ENCODE data around the gene RSPH6A. TPM values are rescaled to one million over a fixed set of nuclear protein-coding genes. Genes with fewer than 3 reads are reported as not detected.

Gene RSPH6A
- total RNA-seq, 1 experiment from 2014 or later, result 0.39 TPM

- H3K27ac Mint-ChIP-seq, result no peak overlapping the region
- no peak for TF ChIP-seq ZNF423 (CRISPR knock-in tag; IDR thresholded peaks at IDR 0.05)
- no peaks in the 10 kb centered on the region for H3K4me1 Mint-ChIP-seq
- H3K9me3 Mint-ChIP-seq, result no peaks in the 10 kb centered on the region
- ATAC-seq (no peak), DNase-seq (ENCODE audit: low spot score) (no peak)
- no peak overlapping the region for H3K4me3 Mint-ChIP-seq
- H3K27me3 Mint-ChIP-seq (ENCODE audit: low read depth), result peaks cover 26% of the 10 kb centered on the region
- ChIA-PET CTCF (no interaction called here), POLR2A (no interaction called here)
- no peaks in the 10 kb centered on the region for H3K36me3 Mint-ChIP-seq
Measured at GRCh38 chr19:45746866-45747265, 68.2 kb downstream of the RSPH6A start.

Other genes starting within 250 kb of the RSPH6A start
- gene OPA3, start 230.5 kb downstream of the RSPH6A start, total RNA-seq (2021), result 10.1 to 16.1 TPM (median 14.9 TPM) in 3 replicates
- 0.11 to 0.48 TPM (median 0.44 TPM) in 3 replicates for gene GPR4, start 213.1 kb downstream of the RSPH6A start, total RNA-seq (2021)
- gene EML2, start 175.9 kb downstream of the RSPH6A start, total RNA-seq (2021), result 51.5 to 63.3 TPM (median 62.5 TPM) in 3 replicates
- gene GIPR, start 147.1 kb downstream of the RSPH6A start, total RNA-seq (2021), result 1.6 to 1.8 TPM (median 1.7 TPM) in 3 replicates
- 739 to 792 TPM (median 784 TPM) in 3 replicates for gene SNRPD2, start 123.4 kb downstream of the RSPH6A start, total RNA-seq (2021)
- 23.8 to 33.3 TPM (median 27.5 TPM) in 3 replicates for gene QPCTL, start 122.6 kb downstream of the RSPH6A start, total RNA-seq (2021)
- gene FBXO46, start 84.4 kb downstream of the RSPH6A start, total RNA-seq (2021), result 40.1 to 46.3 TPM (median 43.3 TPM) in 3 replicates
- 0.11 to 0.23 TPM in 2 of 3 replicates, not detected in the other for gene MEIOSIN, start 81.9 kb downstream of the RSPH6A start, total RNA-seq (2021)
- gene SIX5, start 46.1 kb downstream of the RSPH6A start, total RNA-seq (2021), result 26.0 to 37.0 TPM (median 36.5 TPM) in 3 replicates
- gene DMPK, start 32.8 kb downstream of the RSPH6A start, total RNA-seq (2021), result 34.4 to 42.7 TPM (median 38.8 TPM) in 3 replicates
- 50.2 to 60.7 TPM (median 56.6 TPM) in 3 replicates for gene DMWD, start 22.5 kb downstream of the RSPH6A start, total RNA-seq (2021)
- 105 to 111 TPM (median 106 TPM) in 3 replicates for gene SYMPK, start 47.8 kb upstream of the RSPH6A start, total RNA-seq (2021)
- gene FOXA3, start 49.0 kb upstream of the RSPH6A start, total RNA-seq (2021), result 20.7 to 24.6 TPM (median 24.2 TPM) in 3 replicates
- gene IRF2BP1, start 70.8 kb upstream of the RSPH6A start, total RNA-seq (2021), result 29.8 to 32.3 TPM (median 30.3 TPM) in 3 replicates
- gene MYPOP, start 87.3 kb upstream of the RSPH6A start, total RNA-seq (2021), result 13.6 to 15.1 TPM (median 14.8 TPM) in 3 replicates
- gene NANOS2, start 99.5 kb upstream of the RSPH6A start, total RNA-seq (2021), result 0.13 to 0.18 TPM in 2 of 3 replicates, not detected in the other
- 11.3 to 15.6 TPM (median 15.4 TPM) in 3 replicates for gene NOVA2, start 158.6 kb upstream of the RSPH6A start, total RNA-seq (2021)
- gene CCDC61, start 180.2 kb upstream of the RSPH6A start, total RNA-seq (2021), result 25.2 to 33.7 TPM (median 26.6 TPM) in 3 replicates
- not detected in 3 replicates for gene PGLYRP1, start 207.7 kb upstream of the RSPH6A start, total RNA-seq (2021)
- 0.20 to 0.37 TPM (median 0.34 TPM) in 3 replicates for gene IGFL4, start 225.7 kb upstream of the RSPH6A start, total RNA-seq (2021)

All from WTC11 (cell line).